ENCODE data around the gene RFX7.

DNA sequence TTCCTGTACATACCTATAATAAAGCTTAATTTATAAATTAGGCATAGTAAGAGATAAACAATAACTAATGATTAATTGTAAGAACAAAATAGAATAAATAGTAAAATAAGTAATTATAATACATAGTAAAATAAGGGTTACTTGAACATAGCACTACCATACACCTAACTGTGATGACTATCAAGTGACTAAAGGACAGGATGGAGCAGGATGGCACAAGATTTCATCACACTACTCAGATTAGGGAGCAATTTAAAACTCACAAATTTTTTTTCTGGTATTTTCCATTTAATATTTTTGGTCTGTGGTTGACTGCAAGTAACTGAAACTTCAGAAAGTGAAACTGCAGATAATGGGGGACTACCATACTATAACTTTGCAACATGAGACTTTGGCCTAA is 14.8 kb downstream of the RFX7 start:
- TF ChIP-seq TAF1 (IDR thresholded peaks at IDR 0.05; ENCODE audit: low read depth, low read length) = no peak
- TF ChIP-seq POLR2A (IDR thresholded peaks at IDR 0.05; ENCODE audit: low read depth, low read length) = no peak
- no peak for TF ChIP-seq POLR2AphosphoS5 (IDR thresholded peaks at IDR 0.05; ENCODE audit: low read depth, low read length)
- TF ChIP-seq SPI1 (IDR thresholded peaks at IDR 0.05; ENCODE audit: low read depth, low read length) = no peak
- no peak for TF ChIP-seq PAX5 (IDR thresholded peaks at IDR 0.05; ENCODE audit: insufficient read depth, low read length, severe bottlenecking)
- TF ChIP-seq POU2F2 (IDR thresholded peaks at IDR 0.05; ENCODE audit: low read depth, low read length) = no peak
